Gastrocnemius medialis (tissue), 4 donors: Measurements from ENCODE around the gene CYTH4. TPM values are rescaled to one million over a fixed set of nuclear protein-coding genes. Genes with fewer than 3 reads are reported as not detected.

Source experiments
- ATAC-seq, 2 donors: fragments of 150-250 bp; one replicate each; pipeline ENCODE4 v1.9.1; 2016
- DNase-seq, 2 donors: peaks; one replicate each; pipeline ENCODE4 v3.0.0-alpha.2; 2019
- H3K27ac ChIP-seq, 4 donors: fragments of 200-600 bp; sonication (generic); 1 replicate in 1 of 4; 2 replicates in 3 of 4; pipeline ENCODE4 v1.5.1; 2016 to 2018; ENCODE audit warnings: mild to moderate bottlenecking in 2 of 4, moderate library complexity in 1 of 4
- H3K27me3 ChIP-seq, 3 donors: fragments of 200-600 bp; sonication (generic) in 2 of 3; 1 replicate in 1 of 3; 2 replicates in 2 of 3; pipeline versions ENCODE4 v1.5.1 to v1.6.0; 2016 to 2019; ENCODE audit warnings: mild to moderate bottlenecking in 1 of 3, moderate library complexity in 1 of 3
- H3K36me3 ChIP-seq, 2 donors: fragments of 200-600 bp; sonication (generic) in 1 of 2; one replicate each; pipeline ENCODE4 v1.5.1; 2017 to 2018
- H3K4me1 ChIP-seq, 2 donors: fragments of 200-600 bp; sonication (generic) in 1 of 2; one replicate each; pipeline ENCODE4 v1.5.1; 2016 to 2017; ENCODE audit warnings: mild to moderate bottlenecking in 2 of 2
- H3K4me3 ChIP-seq, 4 donors: fragments of 200-600 bp; sonication (generic) in 3 of 4; 1 replicate in 1 of 4; 2 replicates in 3 of 4; pipeline ENCODE4 v1.5.1; 2016 to 2019; ENCODE audit warnings: mild to moderate bottlenecking in 2 of 4
- H3K9me3 ChIP-seq, 3 donors: fragments of 200-600 bp; sonication (generic) in 2 of 3; 1 replicate in 1 of 3; 2 replicates in 2 of 3; pipeline ENCODE4 v1.5.1; 2016 to 2019
- CTCF ChIP-seq, 5 experiments: fragments of 450-650 bp in 3 of 5; fragments of 200-600 bp in 2 of 5; sonication (generic) in 2 of 5; IDR thresholded peaks in 4 of 5; conservative IDR thresholded peaks in 1 of 5; 1 replicate in 4 of 5; 2 replicates in 1 of 5; pipeline ENCODE4 v1.5.1; 2016 to 2019; ENCODE audit warnings: antibody characterized with exemption in 5 of 5, mild to moderate bottlenecking in 3 of 5, moderate library complexity in 3 of 5
- POLR2A ChIP-seq, 2 donors: fragments of 450-650 bp; IDR thresholded peaks; one replicate each; pipeline ENCODE4 v1.6.1; 2017; ENCODE audit warnings: antibody characterized with exemption in 2 of 2, mild to moderate bottlenecking in 2 of 2, moderate library complexity in 2 of 2
- in situ Hi-C, 4 donors: fragments of 200-750 bp; cut with MboI; loops; one replicate each; pipeline versions ENCODE4 v1.15.0 to v1.8.0; 2017; ENCODE audit warnings: low sequenced_read_pairs in 4 of 4
- intact Hi-C: fragments of 100-400 bp; cut with DNase I; formaldehyde crosslinking; loops from one replicate; pipeline ENCODE4 v1.15.1; 2023; ENCODE audit warnings: low total_unique reads
- total RNA-seq, 4 donors: library from RNA; depleted of rRNA; stranded (reverse); fragments of >200 nt; gene quantifications; one replicate each; pipeline versions ENCODE4 v1.1.0 to v1.2.3, GENCODE V29; 2016

Gene CYTH4
- total RNA-seq, 4 donors from 2014 or later = 1.7 to 2.2 (median 2.0) TPM; not detected in 1

GRCh38 chr22:37331034-37331428 is 48.7 kb downstream of the CYTH4 start:
- peaks cover 69 to 92% (median 75%) of the 10 kb centered on the region in 3 donors for H3K27me3 ChIP-seq
- TF ChIP-seq POLR2A (IDR thresholded peaks at IDR 0.05) (no peak), CTCF (IDR thresholded peaks at IDR 0.05 in 4 of 5, conservative IDR thresholded peaks at IDR 0.05 in 1 of 5) (no peak)
- H3K27ac ChIP-seq = no peak overlapping the region
- H3K9me3 ChIP-seq = no peaks in the 10 kb centered on the region
- in situ Hi-C loops = no loop called here
- no peaks in the 10 kb centered on the region for H3K36me3 ChIP-seq
- no peak overlapping the region for H3K4me3 ChIP-seq
- intact Hi-C loops = no loop called here
- ATAC-seq (no peak), DNase-seq (no peak)
- H3K4me1 ChIP-seq = no peaks in the 10 kb centered on the region

GRCh38 chr22:37331856-37332536 is 49.7 kb downstream of the CYTH4 start:
- Histone ChIP-seq H3K36me3 (no peaks in the 10 kb centered on the region), H3K27me3 (peaks cover 66 to 88% (median 71%) of the 10 kb centered on the region in 3 donors), H3K9me3 (no peaks in the 10 kb centered on the region), H3K27ac (no peak overlapping the region), H3K4me1 (no peaks in the 10 kb centered on the region), H3K4me3 (no peak overlapping the region)
- no peak for DNase-seq
- TF ChIP-seq POLR2A (IDR thresholded peaks at IDR 0.05) (no peak), CTCF (IDR thresholded peaks at IDR 0.05 in 4 of 5, conservative IDR thresholded peaks at IDR 0.05 in 1 of 5) (no peak)
- no peak for ATAC-seq
- intact Hi-C loops (no loop called here), in situ Hi-C loops (no loop called here)

GRCh38 chr22:37333724-37334460 is 51.6 kb downstream of the CYTH4 start:
- Histone ChIP-seq H3K4me1 (no peaks in the 10 kb centered on the region), H3K27me3 (peaks cover 62 to 75% (median 67%) of the 10 kb centered on the region in 3 donors), H3K9me3 (no peaks in the 10 kb centered on the region), H3K4me3 (no peak overlapping the region), H3K27ac (no peak overlapping the region), H3K36me3 (no peaks in the 10 kb centered on the region)
- intact Hi-C loops = no loop called here
- ATAC-seq = no peak
- DNase-seq = no peak
- in situ Hi-C loops = no loop called here
- no peak for TF ChIP-seq CTCF (IDR thresholded peaks at IDR 0.05 in 4 of 5, conservative IDR thresholded peaks at IDR 0.05 in 1 of 5)

DNA sequence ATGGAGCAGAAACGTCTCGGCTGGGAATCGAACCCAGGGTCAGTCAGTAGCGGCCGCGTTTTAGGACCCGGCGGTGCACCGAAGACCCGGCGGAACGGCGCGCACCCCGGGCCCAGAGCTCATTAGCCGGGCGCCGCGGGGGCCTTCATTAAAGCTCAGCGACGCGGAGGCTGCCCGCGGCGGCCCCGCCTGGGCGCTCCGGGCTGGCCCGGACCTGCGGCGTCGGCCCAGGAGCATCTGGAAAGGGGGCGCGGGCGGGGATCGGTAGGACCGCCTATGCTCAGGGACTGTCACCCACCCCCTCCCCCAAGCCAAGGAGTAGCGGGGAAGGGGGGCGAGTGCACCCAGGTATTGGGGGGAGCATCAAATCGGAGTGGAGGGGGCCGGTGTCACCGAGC is 52.2 kb downstream of the CYTH4 start:
- ATAC-seq = no peak
- Histone ChIP-seq H3K27me3 (peaks cover 66 to 73% (median 71%) of the 10 kb centered on the region in 3 donors), H3K36me3 (no peaks in the 10 kb centered on the region), H3K4me3 (no peak overlapping the region), H3K27ac (no peak overlapping the region), H3K4me1 (no peaks in the 10 kb centered on the region), H3K9me3 (no peaks in the 10 kb centered on the region)
- in situ Hi-C loops (no loop called here), intact Hi-C loops (no loop called here)
- TF ChIP-seq POLR2A (IDR thresholded peaks at IDR 0.05) (no peak), CTCF (IDR thresholded peaks at IDR 0.05 in 4 of 5, conservative IDR thresholded peaks at IDR 0.05 in 1 of 5) (no peak)
- no peak for DNase-seq
